Skin of body (tissue), 2 donors: ENCODE data around the gene PIAS2. TPM values are rescaled to one million over a fixed set of nuclear protein-coding genes. Genes with fewer than 3 reads are reported as not detected.

Experiments used
- DNase-seq: peaks from one replicate; lab custom pipeline; 2025; lab: John Stamatoyannopoulos, UW
- total RNA-seq: library from RNA; depleted of rRNA; stranded (reverse); fragments of >200 nt; gene quantifications from one replicate; pipeline ENCODE4 v1.2.3, GENCODE V29; 2014

Gene PIAS2
- total RNA-seq, 1 donor from 2014 or later, result 37.0 TPM

DNA sequence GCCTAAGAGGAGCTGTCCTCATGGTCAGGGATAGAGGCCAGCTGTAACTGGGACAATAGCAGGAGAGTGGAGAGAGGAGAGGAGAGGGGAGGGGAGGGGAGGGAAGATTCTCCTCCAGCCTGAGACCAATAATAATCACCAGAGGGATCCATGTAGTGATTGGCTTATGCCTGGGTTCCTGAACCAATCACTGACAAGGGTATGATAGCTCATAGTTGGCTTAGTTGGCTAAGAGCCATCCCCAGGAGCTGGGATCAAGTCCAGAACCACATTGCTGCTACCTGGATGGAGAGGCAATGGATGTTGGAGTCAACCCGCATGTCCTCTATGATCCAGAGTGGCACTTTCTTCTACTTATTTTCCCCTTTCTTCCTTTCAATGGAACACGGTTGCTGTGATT is 152.7 kb downstream of the PIAS2 start:
- no peak for DNase-seq

DNA sequence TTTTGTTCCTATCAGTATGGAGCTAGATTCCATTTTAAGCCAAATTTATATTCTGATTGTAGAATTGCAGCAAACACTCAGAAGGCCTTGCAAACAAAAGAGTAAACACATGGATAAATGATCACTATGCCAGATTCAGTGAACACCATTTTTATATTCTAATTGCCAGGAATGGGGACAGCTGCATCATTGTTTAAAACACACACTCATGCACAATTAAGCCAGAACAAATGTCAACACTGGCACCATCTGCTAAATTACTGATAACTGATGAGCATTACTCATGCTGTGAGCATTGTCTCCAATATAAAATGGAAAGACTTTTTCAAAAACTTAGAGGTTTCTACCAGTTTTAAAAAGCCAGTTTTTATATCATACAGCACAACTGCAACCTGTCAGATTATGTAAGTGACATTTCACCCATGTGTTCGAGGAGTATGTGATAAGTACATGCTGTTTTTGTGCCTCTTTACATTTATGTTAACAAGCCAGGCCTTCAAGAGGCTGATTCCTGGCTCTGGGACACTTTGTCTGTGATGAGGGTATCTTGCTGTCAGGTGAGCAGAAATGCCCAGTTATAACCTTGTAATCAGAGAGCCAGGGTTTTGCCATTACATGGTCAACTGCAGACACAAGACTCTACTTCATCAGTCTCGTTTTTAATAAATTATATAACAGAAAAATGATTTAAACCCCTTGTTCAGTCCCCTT is 156.1 kb downstream of the PIAS2 start:
- no peak for DNase-seq

- no peak for DNase-seq
Measured at GRCh38 chr18:46759890-46760289, 157.4 kb downstream of the PIAS2 start.

- no peak for DNase-seq
Measured at GRCh38 chr18:46756559-46757201, 160.6 kb downstream of the PIAS2 start, which contains the start of gene ST8SIA5. Gene ST8SIA5 (minus strand): TSS chr18:46757053. CDS start chr18:46756508, 545 bp downstream.

GRCh38 chr18:46756025-46756558 is 161.2 kb downstream of the PIAS2 start:
- no peak for DNase-seq

DNA sequence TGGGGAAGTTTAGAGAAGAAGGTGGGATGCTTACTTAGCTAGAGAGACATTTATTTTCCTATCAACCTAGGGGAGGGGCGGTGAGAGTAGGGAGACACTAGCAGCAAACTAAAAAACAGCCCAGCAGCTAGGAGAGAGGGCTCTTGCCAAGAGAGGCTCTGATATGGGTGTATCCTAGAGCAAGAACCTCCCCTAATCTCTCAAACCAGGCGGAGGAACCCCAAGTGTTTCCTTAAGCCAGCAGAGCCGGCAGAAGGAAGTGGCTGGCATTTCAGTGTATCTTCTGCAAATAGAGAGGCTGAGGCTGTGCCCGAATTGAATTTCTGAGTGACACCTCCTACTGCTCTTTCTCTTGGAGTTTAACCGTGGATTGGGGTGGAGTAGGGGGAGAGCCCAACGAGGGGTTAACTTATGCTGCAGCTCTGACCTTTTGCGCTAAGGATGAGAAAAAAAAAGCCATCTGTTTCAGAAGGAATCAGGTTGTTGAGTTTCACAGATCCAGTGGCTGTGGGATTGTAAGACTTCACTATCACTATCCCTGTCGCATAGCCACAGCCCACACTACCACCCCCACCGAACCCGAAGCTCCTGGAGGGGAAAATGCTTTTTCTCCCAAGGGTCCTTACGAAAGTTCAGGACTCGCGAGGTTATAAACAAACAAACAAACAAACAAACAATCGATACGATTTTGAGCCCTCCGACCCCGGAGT is 161.8 kb downstream of the PIAS2 start:
- no peak for DNase-seq

- DNase-seq, result no peak
Measured at GRCh38 chr18:46754661-46755292, 162.5 kb downstream of the PIAS2 start.

GRCh38 chr18:46754188-46754587 is 163.1 kb downstream of the PIAS2 start:
- DNase-seq, result no peak

Other genes starting within 250 kb of the PIAS2 start
- 0.59 TPM for gene ST8SIA5, start 160.5 kb downstream of the PIAS2 start, total RNA-seq
- 6.3 TPM for gene KATNAL2, start 95 bp upstream of the PIAS2 start, total RNA-seq
- gene ELOA2, start 118.1 kb upstream of the PIAS2 start, total RNA-seq, result not detected
- gene HDHD2, start 233.0 kb upstream of the PIAS2 start, total RNA-seq, result 25.4 TPM